Measurements from ENCODE around the gene SLC7A5.

SLC7A5 gene

GRCh38 chr16:87808108-87808507, 61.2 kb downstream of the SLC7A5 start:
- no peak for DNase-seq (ENCODE audit: low spot score)
- no peak for TF ChIP-seq CTCF (IDR thresholded peaks at IDR 0.05; ENCODE audit: extremely low read depth, insufficient read depth, missing control alignments)
- in situ Hi-C loops (cut with MboI; ENCODE audit: low pct_unique_long_range_greater_than_20kb, low sequenced_read_pairs, unreplicated experiment): no loop called here

DNA sequence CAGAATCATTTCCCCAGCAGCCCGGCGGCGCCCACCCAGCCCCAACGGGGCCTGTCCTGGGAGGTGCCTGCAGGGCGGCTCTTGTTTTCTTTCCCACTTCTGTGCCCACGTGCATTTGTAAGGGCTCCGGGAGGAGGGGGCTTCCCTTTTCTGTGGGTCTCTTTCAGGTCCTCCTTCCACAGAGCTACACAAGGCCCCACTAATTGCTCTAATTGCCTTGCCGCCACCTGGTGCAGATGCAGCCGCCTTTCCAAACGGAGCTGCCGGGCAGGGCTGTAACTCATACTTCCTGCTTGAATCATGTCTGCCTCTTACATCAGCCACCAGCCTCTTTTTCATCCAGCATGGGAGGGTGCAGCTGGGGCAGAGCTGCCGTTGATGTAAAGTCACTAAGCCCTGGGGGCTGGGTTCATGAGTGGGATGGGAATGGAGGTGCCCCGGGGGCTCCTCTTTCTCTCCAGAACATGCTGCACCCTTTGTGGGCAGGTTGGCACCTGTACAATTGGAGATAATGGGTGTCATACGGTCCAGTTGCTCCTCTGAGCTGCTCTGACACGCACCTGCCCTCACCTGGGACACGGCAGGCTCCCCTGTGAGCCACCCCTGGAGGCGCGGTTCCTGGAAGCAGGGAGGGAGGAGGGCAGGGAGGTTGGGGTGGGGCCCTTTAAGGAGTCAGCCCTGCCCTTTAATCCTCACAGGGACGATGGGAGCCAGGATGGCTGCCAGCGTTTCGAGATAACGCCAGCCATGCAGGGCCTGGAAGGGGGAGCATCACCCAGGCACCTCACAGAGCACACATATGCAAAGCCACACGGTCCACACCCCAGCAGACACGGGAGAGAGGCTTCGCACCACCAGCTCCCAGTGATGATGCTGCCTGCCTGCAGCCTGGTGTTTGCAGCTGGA, 62.4 kb downstream of the SLC7A5 start:
- no peak for TF ChIP-seq CTCF (IDR thresholded peaks at IDR 0.05; ENCODE audit: extremely low read depth, insufficient read depth, missing control alignments)
- peak; percentile 63 for DNase-seq (ENCODE audit: low spot score)
- in situ Hi-C loops (cut with MboI; ENCODE audit: low pct_unique_long_range_greater_than_20kb, low sequenced_read_pairs, unreplicated experiment): no loop called here

DNA sequence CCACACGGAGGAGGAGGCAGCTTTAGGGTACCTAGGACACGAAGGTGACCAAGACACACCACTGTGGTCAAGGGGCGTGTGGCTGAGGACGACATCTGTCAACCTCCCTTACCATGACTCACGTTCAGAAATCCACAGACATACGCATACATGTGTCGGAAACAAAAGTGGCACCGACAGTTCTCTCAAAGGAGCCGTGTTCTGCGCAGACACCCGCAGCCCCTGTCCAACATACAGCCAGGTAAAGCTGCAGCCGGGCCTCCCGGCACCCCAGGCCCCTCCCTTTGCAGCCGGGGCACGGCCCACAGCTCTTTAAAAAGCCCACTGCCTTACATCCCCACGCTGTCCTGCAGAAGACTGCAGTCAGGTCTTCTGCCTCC, 63.1 kb downstream of the SLC7A5 start:
- in situ Hi-C loops (cut with MboI; ENCODE audit: low pct_unique_long_range_greater_than_20kb, low sequenced_read_pairs, unreplicated experiment): no loop called here
- no peak for DNase-seq (ENCODE audit: low spot score)
- TF ChIP-seq CTCF (IDR thresholded peaks at IDR 0.05; ENCODE audit: extremely low read depth, insufficient read depth, missing control alignments): no peak

DNA sequence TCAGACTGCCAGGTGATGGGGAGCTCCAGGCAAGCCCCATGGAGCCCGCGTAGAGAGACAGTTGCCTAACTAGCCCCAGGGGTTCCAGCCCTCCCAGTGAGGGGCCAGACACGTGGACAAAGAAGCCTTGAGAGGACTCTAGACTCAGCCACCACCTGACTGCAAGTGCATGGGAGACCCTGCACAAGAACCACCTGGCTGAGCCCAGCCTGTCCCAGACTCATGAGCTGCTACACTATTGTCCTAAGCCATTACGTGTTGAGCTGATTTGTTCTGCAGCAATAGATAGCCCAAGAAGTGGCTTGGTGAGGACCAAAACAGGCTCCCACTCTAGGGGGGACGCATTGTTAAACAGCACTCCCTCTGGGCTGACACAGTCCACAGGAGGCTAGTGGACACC, 65.9 kb downstream of the SLC7A5 start:
- TF ChIP-seq CTCF (IDR thresholded peaks at IDR 0.05; ENCODE audit: extremely low read depth, insufficient read depth, missing control alignments): no peak
- DNase-seq (ENCODE audit: low spot score): no peak
- in situ Hi-C loops (cut with MboI; ENCODE audit: low pct_unique_long_range_greater_than_20kb, low sequenced_read_pairs, unreplicated experiment): no loop called here

- DNase-seq (ENCODE audit: low spot score): no peak
- no peak for TF ChIP-seq CTCF (IDR thresholded peaks at IDR 0.05; ENCODE audit: extremely low read depth, insufficient read depth, missing control alignments)
- in situ Hi-C loops (cut with MboI; ENCODE audit: low pct_unique_long_range_greater_than_20kb, low sequenced_read_pairs, unreplicated experiment): no loop called here
These were observed 66.6 kb downstream of the SLC7A5 start for GRCh38 chr16:87802670-87803069.

DNA sequence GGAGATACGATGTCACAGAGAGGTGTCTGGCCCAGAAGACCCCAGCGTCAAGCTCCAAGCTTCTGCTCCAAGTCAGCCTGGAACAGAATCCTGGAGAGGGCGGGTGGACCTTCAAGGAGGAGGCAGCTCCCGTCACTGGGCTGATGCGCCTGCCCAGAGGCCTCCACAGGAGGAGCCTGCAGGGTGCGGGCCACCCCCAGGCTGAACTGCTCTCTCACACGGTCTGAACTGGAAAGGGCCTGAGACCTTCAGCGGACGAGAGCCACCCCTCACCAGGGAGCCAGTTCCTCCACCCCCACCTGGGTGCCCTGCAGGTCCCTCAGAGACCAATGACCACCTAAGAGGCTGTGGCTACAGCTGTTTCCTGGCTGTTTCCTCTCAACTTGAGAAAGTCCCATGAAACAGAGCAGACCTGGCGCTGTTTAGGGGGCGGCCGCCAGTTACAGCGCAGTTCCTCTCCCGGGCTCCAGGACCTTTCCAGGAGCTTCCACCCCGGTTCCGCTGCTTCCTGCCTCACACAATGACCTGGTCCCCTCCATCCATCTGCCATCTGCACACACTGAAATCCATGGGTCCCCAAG, 67.5 kb downstream of the SLC7A5 start:
- in situ Hi-C loops (cut with MboI; ENCODE audit: low pct_unique_long_range_greater_than_20kb, low sequenced_read_pairs, unreplicated experiment): no loop called here
- TF ChIP-seq CTCF (IDR thresholded peaks at IDR 0.05; ENCODE audit: extremely low read depth, insufficient read depth, missing control alignments): no peak
- DNase-seq (ENCODE audit: low spot score): no peak
